ENCODE measurements around the gene OR4N5. TPM values are rescaled to one million over a fixed set of nuclear protein-coding genes. Genes with fewer than 3 reads are reported as not detected.
"Not testable (repeated sequence)": the region's sequence is repeated elsewhere in the genome, so short reads cannot be mapped to it uniquely, and the experiment has no call there.

The OR4N5 gene
- total and polyA plus RNA-seq, 4 donors: not detected

DNA sequence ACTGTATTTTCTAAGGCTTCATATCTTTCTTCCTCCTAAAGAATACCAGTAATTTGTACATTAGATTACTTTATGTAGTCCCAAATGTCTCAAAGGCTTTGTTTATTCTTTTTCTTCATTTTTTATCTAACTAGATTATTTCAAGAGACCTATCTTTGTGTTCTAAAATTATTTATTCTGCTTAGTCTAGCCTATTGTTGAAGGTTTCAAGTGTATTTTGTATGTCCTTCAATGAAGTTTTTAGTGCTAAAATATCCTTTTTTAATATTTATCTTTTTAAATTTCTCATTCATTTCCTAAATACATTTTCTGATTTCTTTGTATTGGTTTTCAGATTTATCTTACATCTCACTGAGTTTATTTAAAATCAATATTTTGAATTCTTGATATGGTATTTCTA, 25.8 kb downstream of the OR4N5 start (continued):
- TF ChIP-seq, protein P1, sequence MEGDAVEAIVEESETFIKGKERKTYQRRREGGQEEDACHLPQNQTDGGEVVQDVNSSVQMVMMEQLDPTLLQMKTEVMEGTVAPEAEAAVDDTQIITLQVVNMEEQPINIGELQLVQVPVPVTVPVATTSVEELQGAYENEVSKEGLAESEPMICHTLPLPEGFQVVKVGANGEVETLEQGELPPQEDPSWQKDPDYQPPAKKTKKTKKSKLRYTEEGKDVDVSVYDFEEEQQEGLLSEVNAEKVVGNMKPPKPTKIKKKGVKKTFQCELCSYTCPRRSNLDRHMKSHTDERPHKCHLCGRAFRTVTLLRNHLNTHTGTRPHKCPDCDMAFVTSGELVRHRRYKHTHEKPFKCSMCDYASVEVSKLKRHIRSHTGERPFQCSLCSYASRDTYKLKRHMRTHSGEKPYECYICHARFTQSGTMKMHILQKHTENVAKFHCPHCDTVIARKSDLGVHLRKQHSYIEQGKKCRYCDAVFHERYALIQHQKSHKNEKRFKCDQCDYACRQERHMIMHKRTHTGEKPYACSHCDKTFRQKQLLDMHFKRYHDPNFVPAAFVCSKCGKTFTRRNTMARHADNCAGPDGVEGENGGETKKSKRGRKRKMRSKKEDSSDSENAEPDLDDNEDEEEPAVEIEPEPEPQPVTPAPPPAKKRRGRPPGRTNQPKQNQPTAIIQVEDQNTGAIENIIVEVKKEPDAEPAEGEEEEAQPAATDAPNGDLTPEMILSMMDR (IDR thresholded peaks at IDR 0.05; ENCODE audit: low read depth, low read length, missing input control): no peak
- TF ChIP-seq SP1 (IDR thresholded peaks at IDR 0.05) (no peak), NR2F2 (IDR thresholded peaks at IDR 0.05) (no peak), FOXA1 (IDR thresholded peaks at IDR 0.05) (no peak), YY1 (IDR thresholded peaks at IDR 0.05) (no peak), HNF4G (IDR thresholded peaks at IDR 0.05) (no peak), JUND (IDR thresholded peaks at IDR 0.05) (no peak), FOXA2 (IDR thresholded peaks at IDR 0.05) (no peak), GABPA (IDR thresholded peaks at IDR 0.05 in 1 of 2, conservative IDR thresholded peaks at IDR 0.05 in 1 of 2) (no peak), HNF4A (conservative IDR thresholded peaks at IDR 0.05) (no peak), RXRA (IDR thresholded peaks at IDR 0.05) (no peak)
- TF ChIP-seq, protein P2, sequence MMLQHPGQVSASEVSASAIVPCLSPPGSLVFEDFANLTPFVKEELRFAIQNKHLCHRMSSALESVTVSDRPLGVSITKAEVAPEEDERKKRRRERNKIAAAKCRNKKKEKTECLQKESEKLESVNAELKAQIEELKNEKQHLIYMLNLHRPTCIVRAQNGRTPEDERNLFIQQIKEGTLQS (IDR thresholded peaks at IDR 0.05): no peak
- TF ChIP-seq, protein P3, sequence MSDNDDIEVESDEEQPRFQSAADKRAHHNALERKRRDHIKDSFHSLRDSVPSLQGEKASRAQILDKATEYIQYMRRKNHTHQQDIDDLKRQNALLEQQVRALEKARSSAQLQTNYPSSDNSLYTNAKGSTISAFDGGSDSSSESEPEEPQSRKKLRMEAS (IDR thresholded peaks at IDR 0.05): no peak

DNA sequence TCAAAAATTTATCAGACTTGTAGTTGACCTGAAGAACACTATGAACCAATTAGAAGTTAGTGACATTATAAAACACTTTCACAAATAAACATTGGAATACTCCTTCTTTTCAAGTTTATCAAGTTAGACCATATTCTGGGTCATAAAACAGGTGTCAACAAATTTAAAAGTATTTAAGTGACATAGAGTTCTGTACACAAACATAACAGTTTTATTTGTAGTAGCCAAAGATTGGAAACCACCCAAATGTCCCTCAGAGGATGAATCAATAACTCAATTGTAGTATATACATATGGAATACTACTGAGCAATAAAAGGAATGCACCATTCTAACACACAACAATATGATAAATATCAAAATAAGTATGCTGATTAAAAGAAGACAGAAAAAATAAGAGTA, 28.5 kb downstream of the OR4N5 start:
- Histone ChIP-seq H3K36me3 (ENCODE audit: control insufficient read depth in 4 of 4, insufficient read depth in 3 of 4, low read depth in 1 of 4, low read length in 3 of 4) (no peaks in the 10 kb centered on the region), H3K9me3 (ENCODE audit: control insufficient read depth in 4 of 4, low read length in 3 of 4) (peaks cover 0 to 8% (median 4%) of the 10 kb centered on the region in 4 donors), H3K4me3 (ENCODE audit: low read depth in 1 of 3, low read length in 3 of 3) (no peak overlapping the region), H3K4me1 (ENCODE audit: control insufficient read depth in 4 of 4, insufficient read depth in 4 of 4, low read length in 3 of 4) (no peaks in the 10 kb centered on the region), H3K9ac (ENCODE audit: low read depth in 1 of 2, low read length in 2 of 2) (no peak overlapping the region), H3K27ac (ENCODE audit: low read depth in 1 of 2, low read length in 2 of 2) (no peak overlapping the region), H3K27me3 (ENCODE audit: control insufficient read depth in 4 of 4, insufficient read depth in 4 of 4, low read length in 3 of 4) (no peaks in the 10 kb centered on the region)
- DNase-seq (ENCODE audit: low spot score): no peak
- TF ChIP-seq HNF4A (conservative IDR thresholded peaks at IDR 0.05): no peak
- no peak for TF ChIP-seq YY1 (IDR thresholded peaks at IDR 0.05)
- TF ChIP-seq, protein P4, sequence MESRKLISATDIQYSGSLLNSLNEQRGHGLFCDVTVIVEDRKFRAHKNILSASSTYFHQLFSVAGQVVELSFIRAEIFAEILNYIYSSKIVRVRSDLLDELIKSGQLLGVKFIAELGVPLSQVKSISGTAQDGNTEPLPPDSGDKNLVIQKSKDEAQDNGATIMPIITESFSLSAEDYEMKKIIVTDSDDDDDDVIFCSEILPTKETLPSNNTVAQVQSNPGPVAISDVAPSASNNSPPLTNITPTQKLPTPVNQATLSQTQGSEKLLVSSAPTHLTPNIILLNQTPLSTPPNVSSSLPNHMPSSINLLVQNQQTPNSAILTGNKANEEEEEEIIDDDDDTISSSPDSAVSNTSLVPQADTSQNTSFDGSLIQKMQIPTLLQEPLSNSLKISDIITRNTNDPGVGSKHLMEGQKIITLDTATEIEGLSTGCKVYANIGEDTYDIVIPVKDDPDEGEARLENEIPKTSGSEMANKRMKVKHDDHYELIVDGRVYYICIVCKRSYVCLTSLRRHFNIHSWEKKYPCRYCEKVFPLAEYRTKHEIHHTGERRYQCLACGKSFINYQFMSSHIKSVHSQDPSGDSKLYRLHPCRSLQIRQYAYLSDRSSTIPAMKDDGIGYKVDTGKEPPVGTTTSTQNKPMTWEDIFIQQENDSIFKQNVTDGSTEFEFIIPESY (IDR thresholded peaks at IDR 0.05): no peak
- no peak for TF ChIP-seq JUND (IDR thresholded peaks at IDR 0.05)
- TF ChIP-seq, protein P2 (IDR thresholded peaks at IDR 0.05): no peak

DNA sequence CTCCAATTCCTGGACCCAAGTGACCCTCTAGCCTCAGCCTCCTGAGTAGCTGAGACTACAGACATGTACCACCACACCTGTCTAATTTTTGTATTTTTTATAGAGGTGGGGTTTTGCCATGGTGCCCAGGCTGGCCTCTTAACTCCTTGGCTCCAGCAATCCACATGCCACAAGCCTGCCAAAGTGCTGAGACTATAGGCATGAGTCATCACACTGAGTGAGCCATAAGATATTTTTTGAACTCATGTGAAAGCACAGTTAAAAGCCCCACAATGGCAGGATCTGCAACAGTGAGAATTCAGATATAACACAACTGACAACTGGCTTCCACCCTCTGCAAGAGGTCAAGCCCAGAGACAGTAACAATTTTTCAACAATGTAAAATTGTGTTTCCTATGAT, 31.2 kb downstream of the OR4N5 start:
- H3K9ac ChIP-seq (ENCODE audit: low read depth in 1 of 2, low read length in 2 of 2); H3K4me3 ChIP-seq (ENCODE audit: low read depth in 1 of 3, low read length in 3 of 3); H3K27ac ChIP-seq (ENCODE audit: low read depth in 1 of 2, low read length in 2 of 2); H3K36me3 ChIP-seq (ENCODE audit: control insufficient read depth in 4 of 4, insufficient read depth in 3 of 4, low read depth in 1 of 4, low read length in 3 of 4); H3K9me3 ChIP-seq (ENCODE audit: control insufficient read depth in 4 of 4, low read length in 3 of 4); H3K27me3 ChIP-seq (ENCODE audit: control insufficient read depth in 4 of 4, insufficient read depth in 4 of 4, low read length in 3 of 4); H3K4me1 ChIP-seq (ENCODE audit: control insufficient read depth in 4 of 4, insufficient read depth in 4 of 4, low read length in 3 of 4); DNase-seq (ENCODE audit: low spot score): not testable (repeated sequence)

DNA sequence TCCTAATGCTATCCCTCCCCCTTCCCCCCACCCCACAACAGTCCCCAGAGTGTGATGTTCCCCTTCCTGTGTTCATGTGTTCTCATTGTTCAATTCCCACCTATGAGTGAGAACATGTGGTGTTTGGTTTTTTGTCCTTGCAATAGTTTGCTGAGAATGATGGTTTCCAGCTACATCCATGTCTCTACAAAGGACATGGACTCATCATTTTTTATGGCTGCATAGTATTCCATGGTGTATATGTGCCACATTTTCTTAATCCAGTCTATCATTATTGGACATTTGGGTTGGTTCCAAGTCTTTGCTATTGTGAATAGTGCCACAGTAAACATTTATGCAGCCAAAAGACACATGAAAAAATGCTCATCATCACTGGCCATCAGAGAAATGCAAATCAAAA, 35.6 kb downstream of the OR4N5 start:
- H3K36me3 ChIP-seq (ENCODE audit: control insufficient read depth in 4 of 4, insufficient read depth in 3 of 4, low read depth in 1 of 4, low read length in 3 of 4); H3K9ac ChIP-seq (ENCODE audit: low read depth in 1 of 2, low read length in 2 of 2); H3K4me3 ChIP-seq (ENCODE audit: low read depth in 1 of 3, low read length in 3 of 3); H3K9me3 ChIP-seq (ENCODE audit: control insufficient read depth in 4 of 4, low read length in 3 of 4); DNase-seq (ENCODE audit: low spot score); H3K27me3 ChIP-seq (ENCODE audit: control insufficient read depth in 4 of 4, insufficient read depth in 4 of 4, low read length in 3 of 4); H3K27ac ChIP-seq (ENCODE audit: low read depth in 1 of 2, low read length in 2 of 2); H3K4me1 ChIP-seq (ENCODE audit: control insufficient read depth in 4 of 4, insufficient read depth in 4 of 4, low read length in 3 of 4): not testable (repeated sequence)

All from liver (tissue), 9 donors.